ENCODE measurements around the gene ID4. TPM values are rescaled to one million over a fixed set of nuclear protein-coding genes. Genes with fewer than 3 reads are reported as not detected.

ID4 gene, protein sequence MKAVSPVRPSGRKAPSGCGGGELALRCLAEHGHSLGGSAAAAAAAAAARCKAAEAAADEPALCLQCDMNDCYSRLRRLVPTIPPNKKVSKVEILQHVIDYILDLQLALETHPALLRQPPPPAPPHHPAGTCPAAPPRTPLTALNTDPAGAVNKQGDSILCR
- 114 to 123 TPM (median 115 TPM) in 3 replicates for total RNA-seq

DNA sequence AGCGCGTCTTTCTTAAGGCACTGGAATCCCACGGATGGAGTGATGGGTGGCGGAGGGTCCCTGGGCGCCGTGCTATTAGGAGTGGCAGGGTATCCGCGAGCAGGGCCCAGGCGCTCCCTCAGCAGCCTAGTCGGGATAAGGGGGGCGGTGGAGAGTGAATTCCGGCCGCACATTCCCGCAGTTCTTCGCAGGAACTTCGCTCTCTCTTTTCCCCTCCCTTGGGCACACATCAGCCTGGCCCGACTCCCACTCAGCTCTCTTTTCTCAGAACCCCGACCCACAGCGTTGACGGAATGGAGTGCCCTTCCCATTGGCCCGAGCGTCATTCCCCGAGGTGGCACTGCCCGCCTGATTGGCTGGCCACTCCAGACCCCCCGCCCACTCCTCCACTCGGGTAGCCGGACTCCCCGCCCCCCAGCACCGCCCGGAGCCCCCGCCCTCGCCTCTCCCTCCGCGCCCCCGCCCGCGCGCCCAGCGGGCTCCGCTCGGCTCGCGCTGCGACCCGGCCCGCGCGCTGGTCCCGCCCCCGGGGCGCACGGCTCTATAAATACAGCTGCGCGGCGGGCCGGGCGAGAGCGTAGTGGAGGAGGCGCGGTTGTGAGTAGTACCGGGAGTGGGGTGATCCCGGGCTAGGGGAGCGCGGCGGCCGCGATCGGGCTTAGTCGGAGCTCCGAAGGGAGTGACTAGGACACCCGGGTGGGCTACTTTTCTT, at the start of gene ID4:
TSS of gene ID4 (plus strand) at position 572 of the 712 bp plus-strand sequence. CDS start 385 bp downstream, outside the sequence.
- TF ChIP-seq, protein P1, sequence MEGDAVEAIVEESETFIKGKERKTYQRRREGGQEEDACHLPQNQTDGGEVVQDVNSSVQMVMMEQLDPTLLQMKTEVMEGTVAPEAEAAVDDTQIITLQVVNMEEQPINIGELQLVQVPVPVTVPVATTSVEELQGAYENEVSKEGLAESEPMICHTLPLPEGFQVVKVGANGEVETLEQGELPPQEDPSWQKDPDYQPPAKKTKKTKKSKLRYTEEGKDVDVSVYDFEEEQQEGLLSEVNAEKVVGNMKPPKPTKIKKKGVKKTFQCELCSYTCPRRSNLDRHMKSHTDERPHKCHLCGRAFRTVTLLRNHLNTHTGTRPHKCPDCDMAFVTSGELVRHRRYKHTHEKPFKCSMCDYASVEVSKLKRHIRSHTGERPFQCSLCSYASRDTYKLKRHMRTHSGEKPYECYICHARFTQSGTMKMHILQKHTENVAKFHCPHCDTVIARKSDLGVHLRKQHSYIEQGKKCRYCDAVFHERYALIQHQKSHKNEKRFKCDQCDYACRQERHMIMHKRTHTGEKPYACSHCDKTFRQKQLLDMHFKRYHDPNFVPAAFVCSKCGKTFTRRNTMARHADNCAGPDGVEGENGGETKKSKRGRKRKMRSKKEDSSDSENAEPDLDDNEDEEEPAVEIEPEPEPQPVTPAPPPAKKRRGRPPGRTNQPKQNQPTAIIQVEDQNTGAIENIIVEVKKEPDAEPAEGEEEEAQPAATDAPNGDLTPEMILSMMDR (IDR thresholded peaks at IDR 0.05; ENCODE audit: unreplicated experiment), result no peak
- H3K9me3 Mint-ChIP-seq, result peaks cover 5% of the 10 kb centered on the region
- H3K27me3 Mint-ChIP-seq (ENCODE audit: low read depth), result no peaks in the 10 kb centered on the region
- H3K27ac Mint-ChIP-seq, result peak within 1 kb of the TSS; percentile 98
- peak within 1 kb of the TSS; percentile 91 for H3K4me3 Mint-ChIP-seq
- peaks cover 7% of the 10 kb centered on the region for H3K36me3 Mint-ChIP-seq
- H3K4me1 Mint-ChIP-seq, result peaks cover 46% of the 10 kb centered on the region
- DNase-seq (ENCODE audit: low spot score in 2 of 2, unreplicated experiment in 2 of 2), result peak; percentile 97 to 98

DNA sequence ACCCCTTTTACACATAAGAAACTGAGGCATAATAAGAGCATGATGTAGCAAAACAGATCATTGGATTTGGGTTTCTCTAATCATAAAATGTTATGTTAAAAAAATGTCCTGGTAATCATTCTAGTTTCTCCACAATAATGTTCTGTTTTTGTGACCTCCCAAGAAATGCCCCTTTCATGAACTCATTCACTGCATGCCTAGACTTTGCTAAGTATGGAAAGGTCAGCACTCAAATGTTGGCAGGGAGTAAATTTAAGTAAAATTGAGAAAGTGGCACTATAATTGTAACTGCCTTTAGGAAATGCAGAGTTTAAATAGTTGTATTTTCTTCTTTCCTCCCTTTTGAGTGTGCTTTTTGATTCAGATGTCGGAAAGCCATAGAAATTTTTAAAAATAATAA, 48.5 kb upstream of the ID4 start:
- TF ChIP-seq, protein P1 (IDR thresholded peaks at IDR 0.05; ENCODE audit: unreplicated experiment), result no peak
- no peak for DNase-seq (ENCODE audit: low spot score in 2 of 2, unreplicated experiment in 2 of 2)
- H3K27ac Mint-ChIP-seq, result no peak overlapping the region
- no peak overlapping the region for H3K4me3 Mint-ChIP-seq
- peaks cover 19% of the 10 kb centered on the region for H3K4me1 Mint-ChIP-seq
- no peaks in the 10 kb centered on the region for H3K27me3 Mint-ChIP-seq (ENCODE audit: low read depth)
- H3K9me3 Mint-ChIP-seq, result peaks cover 7% of the 10 kb centered on the region
- no peaks in the 10 kb centered on the region for H3K36me3 Mint-ChIP-seq

DNA sequence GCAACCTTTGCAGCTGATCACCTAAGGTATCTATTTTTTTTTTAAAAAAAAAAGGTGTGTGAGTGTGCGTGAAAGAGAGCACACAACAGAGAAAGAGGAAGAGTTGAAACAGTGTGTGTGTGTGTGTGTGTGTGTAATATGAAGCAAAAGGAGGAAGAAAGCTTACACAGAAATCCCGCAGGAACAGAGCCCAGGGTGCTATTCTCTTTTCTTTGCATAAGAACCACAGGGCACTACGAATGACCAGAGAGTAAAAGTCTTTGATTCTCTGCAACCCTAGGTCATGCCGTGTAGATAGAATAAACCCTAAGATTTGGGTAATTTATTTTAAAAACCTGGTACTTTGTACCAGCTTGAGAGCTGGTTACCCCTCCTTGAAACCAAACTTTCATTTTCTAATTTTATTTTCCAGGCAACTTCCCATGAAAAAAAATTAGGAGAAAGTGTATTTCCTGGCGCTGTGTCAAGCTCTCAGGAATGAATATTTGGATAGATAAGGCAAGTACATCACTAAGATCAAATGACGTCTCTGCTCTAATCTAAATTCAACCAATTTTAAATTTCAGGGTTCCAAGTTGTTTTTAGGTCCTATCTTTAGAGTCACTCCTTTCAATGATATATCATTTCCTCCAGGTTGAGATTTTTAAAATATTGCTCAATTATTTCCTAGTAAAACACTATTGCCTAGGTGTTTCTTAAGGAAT, 47.9 kb upstream of the ID4 start:
- TF ChIP-seq, protein P1 (IDR thresholded peaks at IDR 0.05; ENCODE audit: unreplicated experiment), result no peak
- H3K27ac Mint-ChIP-seq, result peak overlapping the region; percentile 53
- H3K4me1 Mint-ChIP-seq, result peaks cover 19% of the 10 kb centered on the region
- no peaks in the 10 kb centered on the region for H3K36me3 Mint-ChIP-seq
- H3K9me3 Mint-ChIP-seq, result peaks cover 7% of the 10 kb centered on the region
- no peak for DNase-seq (ENCODE audit: low spot score in 2 of 2, unreplicated experiment in 2 of 2)
- H3K27me3 Mint-ChIP-seq (ENCODE audit: low read depth), result no peaks in the 10 kb centered on the region
- no peak overlapping the region for H3K4me3 Mint-ChIP-seq

DNA sequence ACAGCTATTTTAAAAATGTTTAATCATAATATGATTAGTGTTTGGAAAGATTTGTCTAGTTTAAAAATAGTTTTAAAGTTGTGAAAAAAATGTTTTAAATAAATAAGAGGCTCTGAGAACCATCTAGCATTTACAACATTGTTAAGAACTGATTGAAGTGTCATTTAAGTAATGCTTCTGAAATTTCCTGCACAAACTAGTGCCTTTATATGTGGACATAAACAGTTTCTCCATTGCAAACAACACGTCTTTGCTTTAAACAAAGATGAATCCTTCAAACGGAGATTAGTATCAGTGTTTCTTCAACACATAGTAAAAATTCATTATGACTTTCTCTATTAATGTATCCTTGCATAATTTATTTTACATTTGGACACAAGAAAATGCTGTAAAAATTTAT, 45.9 kb upstream of the ID4 start:
- no peak overlapping the region for H3K27ac Mint-ChIP-seq
- H3K27me3 Mint-ChIP-seq (ENCODE audit: low read depth), result no peaks in the 10 kb centered on the region
- TF ChIP-seq, protein P1 (IDR thresholded peaks at IDR 0.05; ENCODE audit: unreplicated experiment), result no peak
- DNase-seq (ENCODE audit: low spot score in 2 of 2, unreplicated experiment in 2 of 2), result no peak
- H3K4me3 Mint-ChIP-seq, result no peak overlapping the region
- peaks cover 2% of the 10 kb centered on the region for H3K36me3 Mint-ChIP-seq
- H3K9me3 Mint-ChIP-seq, result peaks cover 17% of the 10 kb centered on the region
- H3K4me1 Mint-ChIP-seq, result peaks cover 19% of the 10 kb centered on the region

DNA sequence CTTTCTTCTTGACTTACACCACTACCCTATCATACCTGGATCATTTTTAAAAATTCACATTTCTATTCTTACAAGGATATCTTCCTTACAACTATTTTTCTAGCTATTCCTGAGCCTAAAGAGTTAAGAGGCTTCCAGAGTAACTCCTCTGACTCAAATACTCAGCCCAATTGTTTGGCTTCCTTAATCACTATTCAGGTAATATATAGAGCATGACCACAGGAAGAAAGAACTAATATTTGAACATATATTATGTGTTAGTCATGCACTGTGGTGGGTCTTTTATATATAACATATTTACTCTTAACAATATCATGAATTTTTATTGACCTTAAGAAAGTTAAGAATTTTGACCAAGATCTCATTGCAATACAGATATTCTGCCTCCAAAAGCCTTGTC, 42.0 kb upstream of the ID4 start:
- no peaks in the 10 kb centered on the region for H3K27me3 Mint-ChIP-seq (ENCODE audit: low read depth)
- peaks cover 44% of the 10 kb centered on the region for H3K9me3 Mint-ChIP-seq
- no peak overlapping the region for H3K27ac Mint-ChIP-seq
- no peak for DNase-seq (ENCODE audit: low spot score in 2 of 2, unreplicated experiment in 2 of 2)
- no peak overlapping the region for H3K4me3 Mint-ChIP-seq
- TF ChIP-seq, protein P1 (IDR thresholded peaks at IDR 0.05; ENCODE audit: unreplicated experiment), result no peak
- H3K36me3 Mint-ChIP-seq, result peaks cover 29% of the 10 kb centered on the region
- peaks cover 3% of the 10 kb centered on the region for H3K4me1 Mint-ChIP-seq

All from mesothelial cell of epicardium (in vitro differentiated cells).